AG09319 (cell line): ENCODE data around the gene FAM240A.

Experiments used
- DNase-seq: peaks from one replicate; pipeline ENCODE4 v3.0.0-alpha.2; 2010; ENCODE audit warnings: low read depth; ENCODE audit errors: extremely low read depth
- TF ChIP-seq, protein P1 (sequence below): IDR thresholded peaks from 2 replicates; pipeline ENCODE4 v1.5.1; 2011; ENCODE audit warnings: low read depth, mild to moderate bottlenecking, inconsistent platforms, low read length, moderate library complexity

The FAM240A gene

DNA sequence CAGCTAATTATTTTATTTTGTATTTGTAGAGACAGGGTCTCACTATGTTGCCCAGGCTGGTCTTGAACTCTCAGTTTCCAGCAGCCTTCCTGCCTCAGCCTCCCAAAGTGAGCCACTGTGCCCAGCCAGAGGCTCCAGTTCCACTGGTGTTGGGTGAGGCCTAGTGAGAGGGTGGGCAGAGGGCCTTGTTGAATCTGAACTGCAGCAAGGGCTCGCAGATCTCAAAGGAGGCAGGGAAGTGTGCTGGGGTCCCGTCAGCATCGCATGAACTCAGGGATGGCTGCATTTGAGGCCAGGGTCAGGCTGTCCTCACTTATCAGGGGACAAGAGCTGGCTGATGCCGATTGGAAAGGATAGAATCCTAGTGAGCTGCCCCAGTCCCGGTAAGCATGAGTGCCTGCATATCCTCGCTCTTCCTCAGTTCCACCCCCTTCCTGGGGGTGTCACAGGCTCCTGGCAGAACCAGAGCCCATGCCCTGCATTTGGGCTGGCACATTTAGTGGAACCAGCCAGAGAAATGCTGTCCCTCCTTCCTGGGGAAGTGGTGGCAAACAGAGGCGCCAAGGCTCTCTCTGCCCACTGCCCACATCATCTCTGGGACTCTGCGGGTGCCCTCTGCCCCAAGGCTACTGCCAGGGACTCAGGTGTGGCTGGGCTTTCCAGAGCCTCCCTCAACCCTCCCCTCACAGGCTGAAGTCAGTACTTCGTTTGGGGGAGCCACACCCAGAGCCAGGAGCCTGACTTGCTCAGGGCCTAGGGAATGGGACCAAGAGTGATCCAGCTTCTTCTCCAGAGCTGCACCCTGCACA is 57.1 kb downstream of the FAM240A start:
- DNase-seq: no peak
- TF ChIP-seq, protein P1, sequence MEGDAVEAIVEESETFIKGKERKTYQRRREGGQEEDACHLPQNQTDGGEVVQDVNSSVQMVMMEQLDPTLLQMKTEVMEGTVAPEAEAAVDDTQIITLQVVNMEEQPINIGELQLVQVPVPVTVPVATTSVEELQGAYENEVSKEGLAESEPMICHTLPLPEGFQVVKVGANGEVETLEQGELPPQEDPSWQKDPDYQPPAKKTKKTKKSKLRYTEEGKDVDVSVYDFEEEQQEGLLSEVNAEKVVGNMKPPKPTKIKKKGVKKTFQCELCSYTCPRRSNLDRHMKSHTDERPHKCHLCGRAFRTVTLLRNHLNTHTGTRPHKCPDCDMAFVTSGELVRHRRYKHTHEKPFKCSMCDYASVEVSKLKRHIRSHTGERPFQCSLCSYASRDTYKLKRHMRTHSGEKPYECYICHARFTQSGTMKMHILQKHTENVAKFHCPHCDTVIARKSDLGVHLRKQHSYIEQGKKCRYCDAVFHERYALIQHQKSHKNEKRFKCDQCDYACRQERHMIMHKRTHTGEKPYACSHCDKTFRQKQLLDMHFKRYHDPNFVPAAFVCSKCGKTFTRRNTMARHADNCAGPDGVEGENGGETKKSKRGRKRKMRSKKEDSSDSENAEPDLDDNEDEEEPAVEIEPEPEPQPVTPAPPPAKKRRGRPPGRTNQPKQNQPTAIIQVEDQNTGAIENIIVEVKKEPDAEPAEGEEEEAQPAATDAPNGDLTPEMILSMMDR: no peak

DNA sequence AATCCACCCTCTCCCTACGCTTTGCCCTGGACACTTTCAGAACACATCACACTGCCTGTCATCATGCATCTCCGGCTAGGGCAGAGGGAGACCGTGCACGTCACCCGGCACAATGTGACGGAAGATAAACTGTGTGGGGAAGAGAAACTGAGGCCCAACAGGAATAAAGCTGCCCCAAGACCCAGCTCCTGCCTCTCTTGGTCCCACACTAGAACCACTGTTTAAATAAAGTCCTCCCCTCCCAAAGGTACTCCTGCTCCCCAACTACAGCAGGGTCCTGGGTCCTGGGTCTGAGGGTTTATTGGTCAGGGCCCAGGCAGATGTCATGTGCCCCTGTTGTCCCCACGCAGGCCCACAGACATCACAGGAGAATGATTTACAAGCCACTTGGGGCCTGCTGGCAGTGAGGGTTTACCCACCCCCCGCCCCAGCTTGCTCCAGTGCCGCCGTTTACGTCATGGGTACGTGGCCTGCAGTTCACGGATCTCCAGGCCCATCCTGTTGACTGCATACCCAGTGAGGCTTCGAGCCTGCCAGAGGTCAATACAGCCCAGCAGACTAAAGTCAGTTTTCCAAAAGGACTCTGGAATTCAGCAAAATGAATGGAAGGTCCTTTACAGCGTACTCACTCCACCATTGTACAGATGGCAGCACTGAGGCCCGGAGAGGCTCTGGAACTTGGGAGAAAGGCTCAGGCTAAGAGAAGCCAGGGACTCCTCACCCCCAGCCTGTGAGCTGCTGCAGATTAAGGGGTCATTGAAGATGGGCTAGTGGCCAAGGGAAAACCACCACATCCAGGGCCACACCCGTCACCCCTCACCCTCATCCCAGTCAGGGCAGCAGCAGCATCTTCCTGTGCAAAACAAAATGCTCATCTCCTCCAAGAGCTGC is 57.9 kb downstream of the FAM240A start:
- no peak for DNase-seq
- TF ChIP-seq, protein P1: no peak

DNA sequence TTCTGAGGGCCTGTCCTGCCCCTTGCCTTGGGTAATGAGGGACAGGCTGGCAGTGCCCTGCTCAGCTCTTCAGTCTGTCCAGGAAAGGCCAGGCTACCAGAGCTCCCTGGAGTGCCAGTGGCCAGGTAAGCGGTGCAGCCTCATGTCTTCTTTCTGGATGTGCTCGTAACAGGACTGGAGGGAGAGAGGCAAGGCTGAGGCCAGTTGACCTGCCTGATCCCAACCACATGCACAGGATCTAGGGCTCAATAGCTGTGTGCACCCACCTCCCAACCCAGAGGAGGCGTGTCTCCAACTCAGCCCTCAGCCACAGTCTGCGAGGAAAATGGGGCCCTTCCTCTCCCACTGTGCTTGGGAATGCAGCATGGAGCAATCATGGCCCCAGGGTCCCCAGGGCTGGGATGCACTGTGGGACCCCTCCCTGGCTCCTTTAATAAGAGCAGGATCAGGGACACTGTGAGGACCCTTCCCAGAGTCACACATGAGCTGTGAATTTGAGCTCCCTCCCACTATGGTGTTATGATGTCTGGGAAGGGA is 58.6 kb downstream of the FAM240A start:
- TF ChIP-seq, protein P1: no peak
- no peak for DNase-seq

GRCh38 chr3:46671541-46672348 is 59.4 kb downstream of the FAM240A start:
- no peak for DNase-seq
- TF ChIP-seq, protein P1: no peak

- TF ChIP-seq, protein P1: no peak
- no peak for DNase-seq
Observed at GRCh38 chr3:46672349-46672695, 60.0 kb downstream of the FAM240A start.

DNA sequence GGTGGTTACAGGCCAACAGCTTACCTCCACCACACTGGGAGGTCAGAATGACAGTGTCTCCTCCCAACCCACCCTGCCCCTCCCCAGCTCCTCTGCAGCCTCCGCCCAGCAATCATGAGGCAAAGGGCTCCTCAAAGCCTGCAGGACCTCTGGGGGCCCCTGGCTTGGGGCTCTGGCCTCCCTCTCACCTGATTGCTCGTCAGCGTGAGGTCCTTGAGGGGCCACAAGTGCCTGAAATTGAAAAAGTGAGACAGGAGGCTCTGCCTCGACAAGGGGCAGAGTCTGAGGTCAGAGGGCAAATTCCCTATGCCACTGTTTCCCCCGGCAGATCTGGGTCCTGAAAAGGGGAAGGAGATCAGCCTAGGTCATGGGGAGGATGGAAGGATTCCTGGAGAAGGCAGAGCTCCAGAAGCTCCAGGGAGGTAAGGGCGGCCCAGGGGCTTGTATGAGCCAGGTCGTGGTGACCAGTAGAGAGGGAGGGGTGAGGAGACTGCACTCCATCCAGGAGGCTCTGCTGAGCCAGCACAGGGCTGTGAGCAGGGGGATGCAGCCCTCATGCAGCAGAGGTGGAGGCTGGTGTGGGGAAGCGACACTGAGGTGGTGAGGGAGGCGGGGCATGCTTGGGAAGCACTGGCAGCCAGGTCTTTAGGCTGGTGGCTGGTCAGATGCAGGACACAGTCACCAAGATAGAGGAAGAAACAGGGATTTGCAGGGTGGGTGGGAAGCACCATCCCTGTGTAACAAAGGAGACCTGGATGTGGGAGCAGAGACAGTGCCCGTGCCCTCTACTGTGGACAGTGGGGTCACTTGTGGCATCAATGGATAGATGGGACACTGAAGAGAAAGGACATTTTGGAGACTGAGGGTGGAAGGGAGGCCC is 61.1 kb downstream of the FAM240A start:
- DNase-seq: no peak
- TF ChIP-seq, protein P1: no peak
